Activated CD4-positive, alpha-beta T cell treated with anti-CD3 and anti-CD28 coated beads, Interleukin-2, Interleukin-4, amounts not matched to agents 100 ng/mL and 50 ng/mL, durations not matched to agents 16 hours and 8 hours (primary cell): ENCODE results near the gene NHLRC3.
"Not testable (repeated sequence)": the region's sequence is repeated elsewhere in the genome, so short reads cannot be mapped to it uniquely, and the experiment has no call there.

Experiments used
- DNase-seq: peaks from one replicate; pipeline ENCODE4 v3.0.0-alpha.2; 2020; ENCODE audit warnings: low spot score

The NHLRC3 gene

DNA sequence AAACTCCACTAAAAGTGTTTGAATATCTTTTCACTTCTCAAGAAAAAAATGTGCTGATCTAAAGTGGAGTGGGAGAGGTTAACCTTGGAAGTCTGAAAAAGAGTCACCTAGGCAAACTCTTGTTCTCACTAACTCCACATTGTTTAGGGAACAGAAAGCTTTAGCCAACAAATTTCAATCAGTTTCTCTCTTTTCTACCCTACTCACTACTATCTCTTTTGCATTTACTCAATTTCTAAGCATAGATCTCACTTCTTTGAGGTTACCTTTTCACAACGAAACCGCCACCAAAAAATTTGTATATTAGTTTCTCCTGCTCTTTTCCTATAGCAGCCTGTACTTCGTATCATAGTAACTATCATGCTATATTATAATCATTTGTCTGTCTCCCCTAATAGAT, 6.3 kb downstream of the NHLRC3 start:
- DNase-seq = no peak

DNA sequence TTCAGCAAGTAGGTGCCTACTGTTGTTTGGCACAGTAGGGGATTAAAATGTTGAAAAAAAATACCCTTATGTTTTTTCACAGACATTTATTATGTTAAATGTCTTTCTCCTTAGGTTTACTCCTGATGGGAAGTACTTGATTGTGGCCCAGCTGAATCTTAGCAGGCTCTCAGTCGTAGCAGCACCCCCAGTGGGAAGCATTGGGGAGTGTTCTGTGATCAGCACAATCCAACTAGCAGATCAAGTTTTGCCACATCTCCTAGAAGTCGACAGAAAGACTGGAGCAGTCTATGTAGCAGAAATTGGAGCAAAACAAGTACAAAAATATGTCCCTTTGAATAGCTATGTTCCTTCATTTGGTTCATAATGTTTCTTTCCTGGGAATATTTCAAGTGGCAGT, 9.3 kb downstream of the NHLRC3 start:
- no peak for DNase-seq

DNA sequence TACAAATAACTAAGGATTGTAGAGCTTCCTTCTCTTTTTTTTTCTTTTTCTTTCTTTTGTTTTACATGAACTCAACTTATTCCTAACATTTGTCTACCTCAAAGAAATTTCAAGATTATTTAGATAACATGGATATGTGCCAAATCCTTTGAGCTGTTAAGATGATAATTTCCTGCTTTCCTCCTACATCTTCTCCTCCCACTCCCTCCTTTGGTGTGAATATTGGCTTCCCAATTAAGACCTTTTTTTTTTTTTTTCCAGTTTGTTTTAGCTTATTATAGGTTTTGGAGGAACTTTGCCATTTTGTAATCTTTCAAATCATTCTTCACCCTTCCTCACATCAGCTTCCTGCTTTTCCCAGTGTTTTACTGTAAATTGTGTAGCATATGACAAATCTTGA, 10.6 kb downstream of the NHLRC3 start:
- DNase-seq = no peak

DNA sequence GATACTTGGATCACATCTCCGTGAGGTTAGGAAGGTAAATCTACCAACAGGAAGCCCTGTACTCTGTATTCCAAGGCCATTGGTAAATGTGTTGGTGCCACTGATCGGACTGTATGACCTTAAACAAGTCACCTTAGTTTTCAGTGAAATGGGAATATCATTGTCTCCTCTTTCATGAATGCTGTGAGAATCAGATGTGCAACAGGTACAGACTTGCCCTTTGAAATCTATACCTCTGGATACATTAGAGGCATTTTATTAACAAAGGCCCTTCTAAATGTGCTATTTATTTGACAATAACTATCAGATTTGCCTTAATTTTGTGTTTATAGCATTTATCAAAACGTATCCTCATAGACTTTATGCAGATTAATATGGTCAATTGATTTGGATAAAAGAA, 11.0 kb downstream of the NHLRC3 start:
- DNase-seq = no peak

DNA sequence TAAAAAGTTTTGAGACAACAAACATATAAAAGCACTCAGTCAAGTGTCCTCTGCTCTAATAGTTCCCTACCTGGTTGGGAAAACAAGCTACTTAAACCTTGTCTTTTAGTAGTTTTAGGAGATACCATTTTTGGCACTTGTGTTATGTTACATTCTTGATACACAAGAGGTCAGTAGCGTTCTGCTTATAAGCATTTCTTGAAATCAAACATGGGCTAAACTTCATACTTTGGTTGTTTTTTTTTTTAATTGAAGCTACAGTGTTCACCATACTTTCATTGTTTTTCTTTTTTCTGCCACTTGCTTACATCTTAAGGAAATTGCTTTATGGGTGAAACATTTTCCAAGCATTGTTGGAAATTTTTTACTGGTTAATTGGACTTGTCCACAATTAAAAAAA, 12.9 kb downstream of the NHLRC3 start:
- peak; percentile 32 for DNase-seq

DNA sequence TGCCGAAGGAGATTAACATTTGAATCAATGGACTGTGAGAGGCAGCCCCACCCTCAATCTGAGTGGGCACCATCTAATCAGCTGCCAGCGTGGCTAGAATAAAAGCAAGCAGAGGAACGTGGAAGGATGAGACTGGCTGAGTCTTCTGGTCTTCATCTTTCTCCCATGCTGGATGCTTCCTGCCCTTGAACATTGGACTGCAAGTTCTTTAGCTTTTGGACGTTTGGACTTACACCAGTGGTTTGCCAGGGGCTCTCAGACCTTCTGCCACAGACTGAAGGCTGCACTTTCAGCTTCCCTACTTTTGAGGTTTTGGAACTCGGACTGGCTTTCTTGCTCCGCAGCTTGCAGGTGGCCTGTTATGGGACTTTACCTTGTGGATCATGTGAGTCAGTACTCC, 14.7 kb downstream of the NHLRC3 start:
- DNase-seq = no peak

DNA sequence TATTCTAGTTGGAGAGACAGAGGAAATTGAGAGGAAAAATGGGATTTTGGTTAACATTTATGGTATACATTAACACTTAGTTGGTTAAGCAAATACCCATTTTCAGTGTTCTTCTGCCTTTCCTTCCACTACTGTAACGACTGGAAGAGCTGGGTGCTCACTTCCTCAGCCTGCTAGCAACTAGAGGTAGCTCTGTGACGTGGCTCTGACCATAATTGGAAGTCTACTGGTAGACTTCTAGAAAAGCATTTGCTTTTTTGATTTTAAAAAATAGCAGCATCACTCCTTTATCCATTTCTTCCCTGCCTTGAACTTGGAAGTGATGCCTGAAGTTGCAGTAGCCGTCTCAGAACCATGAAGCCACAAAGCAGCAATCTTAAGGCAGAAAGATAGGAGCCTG, 15.9 kb downstream of the NHLRC3 start:
- no peak for DNase-seq

DNA sequence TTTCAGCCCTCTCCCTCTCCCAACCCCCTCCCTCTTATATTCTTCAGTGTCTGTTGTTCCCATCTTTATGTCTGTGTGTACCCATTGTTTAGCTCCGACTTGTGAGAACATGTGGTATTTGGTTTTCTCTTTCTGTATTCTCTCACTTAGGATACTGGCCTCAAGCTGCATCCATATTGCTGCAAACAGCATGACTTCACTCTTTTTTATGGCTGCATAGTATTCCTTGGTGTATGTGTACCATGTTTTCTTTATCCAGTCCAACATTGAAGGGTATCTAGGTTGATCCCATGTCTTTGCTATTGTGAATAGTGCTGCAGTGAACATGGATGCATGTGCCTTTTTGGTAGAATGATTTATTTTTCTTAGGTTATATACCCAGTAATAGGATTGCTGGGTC, 17.8 kb downstream of the NHLRC3 start:
- DNase-seq = no peak

DNA sequence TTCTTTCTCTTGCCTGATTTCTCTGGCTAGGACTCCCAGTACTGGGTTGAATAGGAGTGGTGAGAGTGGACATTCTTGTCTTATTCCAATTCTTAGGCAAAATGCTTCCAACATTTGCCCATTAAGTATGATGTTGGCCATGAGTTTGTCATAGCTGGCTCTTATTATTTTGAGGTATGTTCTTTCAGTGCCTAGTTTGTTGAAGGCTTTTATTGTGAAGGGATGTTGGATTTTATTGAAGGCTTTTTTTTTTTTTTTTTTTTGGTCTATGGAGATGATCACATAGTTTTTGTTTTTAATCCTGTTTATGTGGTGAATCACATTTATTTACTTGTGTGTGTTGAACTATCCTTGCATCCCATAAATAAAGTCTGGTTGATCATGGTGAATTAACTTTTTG, 19.8 kb downstream of the NHLRC3 start:
- DNase-seq = no peak

DNA sequence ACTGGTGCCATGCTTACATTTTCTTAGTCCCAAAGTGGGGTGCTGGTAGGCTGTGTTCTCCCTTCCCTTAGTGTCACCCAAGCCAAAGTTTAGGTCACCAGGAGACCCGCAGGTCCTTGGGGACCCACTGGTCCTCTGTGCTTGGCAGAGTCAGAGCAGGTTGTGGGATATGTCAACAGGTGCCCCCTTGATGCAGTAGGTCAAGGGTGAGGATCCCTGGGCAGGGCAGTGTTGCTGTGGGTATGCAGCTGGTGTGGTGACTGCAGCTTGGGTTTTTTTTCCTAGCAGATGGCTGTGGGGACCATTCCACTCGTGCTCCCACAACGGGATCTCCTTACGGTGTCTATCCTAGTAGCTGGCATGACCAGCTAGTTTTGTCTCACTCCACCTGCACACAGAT, 23.7 kb downstream of the NHLRC3 start:
- DNase-seq = no peak

DNA sequence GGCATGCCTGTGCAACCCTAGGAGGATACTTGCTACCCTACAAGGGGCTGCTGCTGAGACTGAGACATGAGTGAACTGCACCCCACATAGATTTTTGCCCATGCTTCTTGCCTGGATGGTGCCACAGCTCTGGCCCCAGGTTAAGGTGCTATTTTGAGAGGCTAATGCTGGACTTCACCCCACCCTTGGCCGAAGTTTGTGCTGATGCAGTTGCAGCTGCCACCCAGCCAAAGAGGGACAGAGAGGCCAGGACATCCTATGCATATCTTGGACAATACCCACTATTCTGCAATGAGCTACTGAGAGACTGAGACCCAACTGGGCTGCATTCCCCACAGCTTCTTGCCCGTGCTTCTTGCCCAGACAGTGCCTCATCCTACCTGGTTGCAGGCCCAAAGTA, 34.6 kb downstream of the NHLRC3 start:
- DNase-seq = no peak

DNA sequence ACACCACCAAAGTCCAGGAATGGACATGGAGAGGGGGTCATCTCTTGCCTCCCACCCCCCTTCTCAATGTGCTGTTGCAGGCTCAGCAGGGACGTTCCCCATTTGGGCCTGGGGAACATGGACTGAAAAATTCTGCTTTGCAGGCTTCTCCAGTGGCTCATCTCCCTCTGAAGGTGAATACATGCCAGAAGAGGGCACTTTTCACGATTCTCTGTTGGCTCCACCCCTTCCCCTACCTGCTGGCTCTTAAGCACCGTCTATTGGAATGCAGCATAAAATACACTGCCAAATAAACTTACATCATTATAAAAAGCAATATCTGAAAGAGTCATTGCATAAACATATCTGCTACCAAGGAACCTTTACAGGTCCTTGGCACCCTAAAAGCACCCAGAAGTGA, 35.7 kb downstream of the NHLRC3 start:
- DNase-seq = no peak

DNA sequence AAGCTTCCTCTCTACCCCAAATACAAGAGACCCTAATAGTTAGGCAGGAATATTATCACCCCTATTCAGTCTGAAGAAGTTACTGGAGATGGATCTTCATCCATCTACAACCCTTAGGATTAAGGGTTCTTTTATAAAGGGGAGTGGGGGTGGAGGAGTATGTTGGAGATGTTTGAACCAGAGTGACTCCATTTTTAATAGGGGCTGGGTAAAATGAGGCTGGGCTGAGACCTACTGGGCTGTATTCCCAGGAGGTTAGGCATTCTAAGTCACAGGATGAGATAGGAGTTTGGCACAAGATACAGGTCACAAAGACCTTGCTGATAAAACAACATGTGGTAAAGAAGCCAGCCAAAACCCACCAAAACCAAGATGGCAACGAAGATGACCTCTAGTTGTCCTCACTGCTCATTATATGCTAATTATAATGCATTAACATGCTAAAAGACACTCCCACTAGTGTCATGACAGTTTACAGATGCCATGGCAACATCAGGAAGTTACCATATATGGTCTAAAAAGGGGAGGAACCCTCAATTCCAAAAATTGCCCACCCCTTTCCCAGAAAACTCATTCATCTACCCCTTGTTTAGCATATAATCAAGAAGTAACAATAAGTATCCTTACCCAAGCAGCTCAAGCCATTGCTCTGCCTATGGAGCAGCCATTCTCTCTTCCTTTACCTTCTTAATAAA, 48.1 kb downstream of the NHLRC3 start:
- DNase-seq = not testable (repeated sequence)

DNA sequence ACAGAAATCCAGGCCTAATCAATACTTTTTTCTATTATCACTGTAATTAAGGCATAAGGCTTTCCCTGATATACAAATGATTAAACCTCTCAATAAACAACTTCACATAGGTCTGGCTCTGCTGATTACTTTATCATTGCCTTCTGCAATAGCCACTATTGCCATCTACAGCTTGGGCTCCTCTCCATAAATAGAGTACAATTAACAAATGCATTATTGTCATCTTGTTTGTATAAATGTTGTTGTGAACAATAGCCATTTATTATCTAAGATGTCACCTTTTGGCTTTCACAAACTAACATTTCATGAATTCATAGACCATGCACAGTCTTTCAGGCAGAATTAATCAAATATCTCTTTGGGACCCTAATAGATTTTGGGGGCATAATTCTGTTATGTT, 53.3 kb downstream of the NHLRC3 start:
- DNase-seq = no peak

DNA sequence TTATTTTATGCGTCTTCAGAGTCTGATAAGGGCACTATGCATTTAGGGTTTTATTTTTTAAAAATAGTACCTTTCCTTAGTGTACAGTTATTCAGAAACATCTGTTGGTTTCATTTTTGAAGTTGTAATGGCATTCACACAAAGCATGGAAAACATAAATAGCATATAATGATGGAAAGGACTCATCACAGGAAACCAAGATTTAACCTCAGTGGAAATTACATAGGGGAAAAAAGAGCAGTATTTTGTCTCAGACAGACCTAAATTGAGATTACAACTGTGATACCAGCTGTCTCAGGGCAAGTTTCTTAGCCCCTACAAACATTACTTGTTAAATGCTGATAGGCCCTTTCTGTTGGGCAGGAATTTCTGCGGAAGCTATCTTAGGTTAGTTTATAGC, 57.2 kb downstream of the NHLRC3 start:
- DNase-seq = peak; percentile 62

DNA sequence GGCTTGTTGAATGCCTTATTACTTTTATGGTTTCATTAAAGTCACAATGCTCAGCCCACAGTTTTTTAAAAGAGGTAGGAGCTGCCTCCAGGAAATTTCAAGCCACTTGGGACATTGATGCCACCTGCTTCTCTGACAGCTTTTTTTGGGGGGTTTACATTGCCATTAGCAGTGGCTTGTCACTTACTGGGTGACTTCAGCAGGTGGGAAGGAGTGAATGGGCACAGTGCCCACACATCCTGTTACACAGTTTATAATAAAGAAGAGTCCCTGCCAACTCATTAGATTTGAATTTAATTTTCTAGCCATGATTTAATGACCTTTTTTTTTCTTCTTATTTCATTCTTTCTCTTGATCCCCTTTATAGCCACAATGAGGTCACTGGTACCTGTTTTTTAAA, 61.0 kb downstream of the NHLRC3 start:
- DNase-seq = no peak
